ENCODE measurements around the gene DSCAML1.
"Not testable (repeated sequence)": the region's sequence is repeated elsewhere in the genome, so short reads cannot be mapped to it uniquely, and the experiment has no call there.

DSCAML1 gene

GRCh38 chr11:117413616-117414015 lies 383.4 kb downstream of the DSCAML1 start:
- no peak for DNase-seq (ENCODE audit: low read depth, low spot score)
- no peaks in the 10 kb centered on the region for H3K9me3 ChIP-seq (ENCODE audit: control insufficient read depth, insufficient read depth, low read length)
- H3K27ac ChIP-seq (ENCODE audit: low read length): no peak overlapping the region
- H3K27me3 ChIP-seq (ENCODE audit: control insufficient read depth, insufficient read depth, low read length): no peaks in the 10 kb centered on the region
- no peak overlapping the region for H3K4me3 ChIP-seq (ENCODE audit: low read length)
- no CpG with 5 or more reads among the region's 7 CpGs for WGBS (ENCODE audit: insufficient coverage, insufficient read length)
- peaks cover 2% of the 10 kb centered on the region; the same call in 1 of the 2 replicates for H3K4me1 ChIP-seq (ENCODE audit: control insufficient read depth, insufficient read depth, low read length)
- no peaks in the 10 kb centered on the region for H3K36me3 ChIP-seq (ENCODE audit: control insufficient read depth, insufficient read depth, low read length)

DNA sequence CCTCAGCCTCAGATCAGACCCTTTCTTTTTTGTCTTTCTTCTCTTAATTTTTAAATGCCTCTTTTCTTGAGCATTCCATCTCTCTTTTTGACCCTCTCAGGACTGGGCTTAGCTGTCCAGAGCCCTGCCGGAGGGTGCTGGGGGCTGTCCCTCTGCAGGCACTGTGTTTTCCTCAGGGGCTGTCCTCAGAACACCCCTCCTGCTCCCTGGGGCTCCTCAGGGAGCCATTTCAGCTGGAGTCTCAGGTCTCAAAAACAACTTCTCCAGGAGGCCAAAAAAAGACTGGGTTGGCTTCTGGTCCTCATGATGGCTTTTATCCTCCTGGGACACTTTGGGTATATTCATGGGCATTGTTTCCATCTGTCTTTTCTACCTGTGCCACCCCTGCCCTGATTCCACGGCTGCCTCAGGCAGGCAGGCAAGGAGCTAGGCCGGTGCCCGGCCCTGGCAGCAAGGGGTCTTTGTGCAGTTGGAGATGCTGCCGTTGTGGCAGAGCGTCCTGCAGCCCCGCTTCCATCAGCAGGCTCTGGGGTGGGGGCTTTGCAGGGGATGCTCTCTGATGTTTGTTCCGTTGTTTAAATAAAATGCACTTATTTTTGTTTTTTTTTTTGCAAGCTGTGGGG lies 384.3 kb downstream of the DSCAML1 start:
- no CpG with 5 or more reads among the region's 8 CpGs for WGBS (ENCODE audit: insufficient coverage, insufficient read length)
- no peak for DNase-seq (ENCODE audit: low read depth, low spot score)
- H3K4me3 ChIP-seq (ENCODE audit: low read length): no peak overlapping the region

GRCh38 chr11:117412176-117412575 lies 384.8 kb downstream of the DSCAML1 start:
- H3K4me3 ChIP-seq (ENCODE audit: low read length): no peak overlapping the region
- no CpG with 5 or more reads among the region's 10 CpGs for WGBS (ENCODE audit: insufficient coverage, insufficient read length)
- no peaks in the 10 kb centered on the region for H3K27me3 ChIP-seq (ENCODE audit: control insufficient read depth, insufficient read depth, low read length)
- peaks cover 2% of the 10 kb centered on the region; the same call in 1 of the 2 replicates for H3K4me1 ChIP-seq (ENCODE audit: control insufficient read depth, insufficient read depth, low read length)
- no peak for DNase-seq (ENCODE audit: low read depth, low spot score)
- no peaks in the 10 kb centered on the region for H3K9me3 ChIP-seq (ENCODE audit: control insufficient read depth, insufficient read depth, low read length)
- no peak overlapping the region for H3K27ac ChIP-seq (ENCODE audit: low read length)
- 0 out of 2 replicates have a peak, but pooled peaks cover 2% of the 10 kb centered on the region for H3K36me3 ChIP-seq (ENCODE audit: control insufficient read depth, insufficient read depth, low read length)

More for the DNA sequence above, 384.3 kb downstream of the DSCAML1 start:
- no peaks in the 10 kb centered on the region for H3K9me3 ChIP-seq (ENCODE audit: control insufficient read depth, insufficient read depth, low read length)
- H3K4me1 ChIP-seq (ENCODE audit: control insufficient read depth, insufficient read depth, low read length): peaks cover 2% of the 10 kb centered on the region; the same call in 1 of the 2 replicates
- H3K36me3 ChIP-seq (ENCODE audit: control insufficient read depth, insufficient read depth, low read length): 0 out of 2 replicates have a peak, but pooled peaks cover 2% of the 10 kb centered on the region
- no peaks in the 10 kb centered on the region for H3K27me3 ChIP-seq (ENCODE audit: control insufficient read depth, insufficient read depth, low read length)
- H3K27ac ChIP-seq (ENCODE audit: low read length): no peak overlapping the region

GRCh38 chr11:117411736-117412135 lies 385.3 kb downstream of the DSCAML1 start:
- no peaks in the 10 kb centered on the region for H3K27me3 ChIP-seq (ENCODE audit: control insufficient read depth, insufficient read depth, low read length)
- whole genome bisulfite sequencing (ENCODE audit: insufficient coverage, insufficient read length): no CpG with 5 or more reads among the region's 10 CpGs
- H3K9me3 ChIP-seq (ENCODE audit: control insufficient read depth, insufficient read depth, low read length): no peaks in the 10 kb centered on the region
- no peak for DNase-seq (ENCODE audit: low read depth, low spot score)
- no peak overlapping the region for H3K4me3 ChIP-seq (ENCODE audit: low read length)
- H3K27ac ChIP-seq (ENCODE audit: low read length): no peak overlapping the region
- H3K4me1 ChIP-seq (ENCODE audit: control insufficient read depth, insufficient read depth, low read length): peaks cover 2% of the 10 kb centered on the region; the same call in 1 of the 2 replicates
- H3K36me3 ChIP-seq (ENCODE audit: control insufficient read depth, insufficient read depth, low read length): 0 out of 2 replicates have a peak, but pooled peaks cover 2% of the 10 kb centered on the region

DNA sequence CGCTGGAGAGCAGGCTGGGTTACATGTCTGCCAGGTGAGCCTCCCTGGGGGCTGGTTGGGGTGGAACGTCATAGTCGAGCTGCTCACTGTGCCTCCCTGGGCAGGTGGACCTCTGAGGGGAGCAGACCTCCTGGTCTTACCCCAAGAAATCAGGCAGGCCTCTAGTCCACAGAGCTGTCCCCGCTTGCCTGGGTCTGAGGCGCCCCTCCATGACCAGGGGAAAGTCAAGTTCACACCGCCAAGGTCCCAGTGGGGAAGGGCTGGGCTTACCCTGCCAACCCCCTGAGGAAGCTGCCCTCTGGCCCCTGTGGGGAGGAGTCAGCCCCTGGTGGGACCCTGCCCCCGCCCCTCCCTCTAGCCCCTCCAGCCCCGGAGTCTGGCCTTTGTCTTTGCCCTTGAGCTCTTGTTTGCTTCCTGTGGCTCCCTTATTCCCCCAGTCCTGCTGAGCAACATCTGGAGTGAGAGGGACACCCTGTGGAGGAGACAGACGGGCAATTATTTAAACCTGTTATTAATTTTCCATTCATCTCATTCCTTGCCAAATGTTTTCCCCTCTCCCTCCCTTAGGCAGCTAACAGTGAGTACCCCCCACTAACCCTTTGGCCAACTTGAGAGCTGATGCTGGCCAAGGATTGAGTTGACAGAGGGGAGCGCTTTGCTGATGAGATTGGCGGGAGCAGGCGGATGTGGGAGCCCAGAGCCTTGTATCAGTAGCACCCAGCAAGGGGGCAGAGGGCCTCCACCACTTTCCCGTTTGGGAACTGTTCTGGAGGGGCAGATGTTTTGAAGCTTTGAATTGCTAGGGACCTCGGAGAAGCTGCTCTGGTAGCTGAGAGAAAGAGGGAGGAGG lies 385.9 kb downstream of the DSCAML1 start:
- no peak overlapping the region for H3K27ac ChIP-seq (ENCODE audit: low read length)
- no peaks in the 10 kb centered on the region for H3K27me3 ChIP-seq (ENCODE audit: control insufficient read depth, insufficient read depth, low read length)
- H3K36me3 ChIP-seq (ENCODE audit: control insufficient read depth, insufficient read depth, low read length): peaks cover 6% of the 10 kb centered on the region; the same call in 1 of the 2 replicates
- whole genome bisulfite sequencing (ENCODE audit: insufficient coverage, insufficient read length): no CpG with 5 or more reads among the region's 14 CpGs
- H3K9me3 ChIP-seq (ENCODE audit: control insufficient read depth, insufficient read depth, low read length): no peaks in the 10 kb centered on the region
- peaks cover 2% of the 10 kb centered on the region; the same call in 1 of the 2 replicates for H3K4me1 ChIP-seq (ENCODE audit: control insufficient read depth, insufficient read depth, low read length)
- no peak for DNase-seq (ENCODE audit: low read depth, low spot score)
- H3K4me3 ChIP-seq (ENCODE audit: low read length): no peak overlapping the region

DNA sequence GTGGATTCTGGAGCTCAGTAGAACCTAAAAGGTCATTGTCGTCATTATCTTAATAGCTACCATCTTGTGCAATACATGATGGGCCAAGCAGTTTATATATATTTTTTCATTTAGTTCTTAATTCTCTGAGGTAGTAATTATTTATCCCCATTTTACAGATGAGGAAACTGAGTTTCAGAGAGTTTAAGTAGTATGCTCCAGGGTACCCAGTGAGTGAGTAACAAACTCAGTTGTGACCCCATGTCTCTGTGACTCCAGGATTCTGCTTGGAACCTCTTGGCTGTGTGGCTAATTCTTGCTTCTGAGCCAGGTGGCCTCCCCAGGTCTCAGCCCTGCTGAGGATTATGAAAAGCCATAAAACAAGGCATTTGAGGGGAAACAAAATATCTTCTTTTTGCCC lies 386.8 kb downstream of the DSCAML1 start:
- H3K4me1 ChIP-seq (ENCODE audit: control insufficient read depth, insufficient read depth, low read length): peaks cover 2% of the 10 kb centered on the region; the same call in 1 of the 2 replicates
- no CpG with 5 or more reads among the region's 1 CpG for WGBS (ENCODE audit: insufficient coverage, insufficient read length)
- H3K4me3 ChIP-seq (ENCODE audit: low read length): no peak overlapping the region
- H3K27ac ChIP-seq (ENCODE audit: low read length): no peak overlapping the region
- peaks cover 6% of the 10 kb centered on the region; the same call in 1 of the 2 replicates for H3K36me3 ChIP-seq (ENCODE audit: control insufficient read depth, insufficient read depth, low read length)
- no peaks in the 10 kb centered on the region for H3K9me3 ChIP-seq (ENCODE audit: control insufficient read depth, insufficient read depth, low read length)
- H3K27me3 ChIP-seq (ENCODE audit: control insufficient read depth, insufficient read depth, low read length): no peaks in the 10 kb centered on the region
- DNase-seq (ENCODE audit: low read depth, low spot score): no peak

- Histone ChIP-seq H3K4me3 (ENCODE audit: low read length) (no peak overlapping the region), H3K9me3 (ENCODE audit: control insufficient read depth, insufficient read depth, low read length) (no peaks in the 10 kb centered on the region), H3K27me3 (ENCODE audit: control insufficient read depth, insufficient read depth, low read length) (no peaks in the 10 kb centered on the region), H3K36me3 (ENCODE audit: control insufficient read depth, insufficient read depth, low read length) (peaks cover 6% of the 10 kb centered on the region; the same call in 1 of the 2 replicates), H3K27ac (ENCODE audit: low read length) (no peak overlapping the region), H3K4me1 (ENCODE audit: control insufficient read depth, insufficient read depth, low read length) (peaks cover 2% of the 10 kb centered on the region; the same call in 1 of the 2 replicates)
- DNase-seq (ENCODE audit: low read depth, low spot score): no peak
- no CpG with 5 or more reads among the region's 12 CpGs for WGBS (ENCODE audit: insufficient coverage, insufficient read length)
Observed at GRCh38 chr11:117409511-117409910, 387.5 kb downstream of the DSCAML1 start.

GRCh38 chr11:117408356-117408755 lies 388.7 kb downstream of the DSCAML1 start:
- Histone ChIP-seq H3K27me3 (ENCODE audit: control insufficient read depth, insufficient read depth, low read length) (no peaks in the 10 kb centered on the region), H3K27ac (ENCODE audit: low read length) (no peak overlapping the region), H3K4me1 (ENCODE audit: control insufficient read depth, insufficient read depth, low read length) (peaks cover 2% of the 10 kb centered on the region; the same call in 1 of the 2 replicates), H3K9me3 (ENCODE audit: control insufficient read depth, insufficient read depth, low read length) (no peaks in the 10 kb centered on the region), H3K36me3 (ENCODE audit: control insufficient read depth, insufficient read depth, low read length) (peaks cover 6% of the 10 kb centered on the region; the same call in 1 of the 2 replicates), H3K4me3 (ENCODE audit: low read length) (no peak overlapping the region)
- WGBS (ENCODE audit: insufficient coverage, insufficient read length): no CpG with 5 or more reads among the region's 3 CpGs
- no peak for DNase-seq (ENCODE audit: low read depth, low spot score)

DNA sequence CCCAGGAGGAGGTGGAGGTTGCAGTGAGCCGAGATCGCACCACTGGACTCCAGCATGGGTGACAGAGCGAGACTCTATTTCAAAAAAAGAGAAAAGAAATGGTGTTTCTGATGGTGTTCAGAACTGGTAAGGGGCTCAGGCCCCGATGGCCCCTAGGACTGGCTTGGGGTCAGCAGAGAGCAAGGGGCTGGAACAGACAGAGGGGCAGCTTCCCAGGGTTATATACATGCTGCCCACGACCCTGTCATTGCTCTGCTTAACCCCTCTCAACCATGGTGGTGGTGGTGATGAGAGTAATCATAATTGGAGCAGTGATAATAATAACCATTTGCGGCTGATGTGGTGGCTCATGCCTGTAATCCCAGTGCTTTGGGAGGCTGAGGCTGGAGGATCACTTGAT lies 390.0 kb downstream of the DSCAML1 start:
- WGBS (ENCODE audit: insufficient coverage, insufficient read length): no CpG with 5 or more reads among the region's 6 CpGs
- Histone ChIP-seq H3K27me3 (ENCODE audit: control insufficient read depth, insufficient read depth, low read length) (no peaks in the 10 kb centered on the region), H3K9me3 (ENCODE audit: control insufficient read depth, insufficient read depth, low read length) (no peaks in the 10 kb centered on the region), H3K27ac (ENCODE audit: low read length) (no peak overlapping the region), H3K36me3 (ENCODE audit: control insufficient read depth, insufficient read depth, low read length) (peaks cover 6% of the 10 kb centered on the region; the same call in 1 of the 2 replicates), H3K4me3 (ENCODE audit: low read length) (no peak overlapping the region), H3K4me1 (ENCODE audit: control insufficient read depth, insufficient read depth, low read length) (peaks cover 2% of the 10 kb centered on the region; the same call in 1 of the 2 replicates)
- no peak for DNase-seq (ENCODE audit: low read depth, low spot score)

DNA sequence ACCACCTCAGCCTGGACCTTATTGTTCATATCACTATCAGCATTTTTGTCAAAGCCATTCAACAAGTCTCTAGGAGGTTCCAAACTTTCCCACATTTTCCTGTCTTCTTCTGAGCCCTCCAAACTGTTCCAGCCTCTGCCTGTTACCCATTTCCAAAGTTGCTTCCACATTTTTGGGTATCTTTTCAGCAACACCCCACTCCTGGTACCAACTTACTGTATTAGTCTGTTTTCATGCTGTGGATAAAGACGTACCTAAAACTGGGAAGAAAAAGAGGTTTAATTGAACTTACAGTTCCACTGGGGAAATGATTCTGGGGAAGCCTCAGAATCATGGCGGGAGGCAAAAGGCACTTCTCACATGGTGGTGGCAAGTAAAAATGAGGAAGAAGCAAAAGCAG lies 391.1 kb downstream of the DSCAML1 start:
- H3K9me3 ChIP-seq (ENCODE audit: control insufficient read depth, insufficient read depth, low read length); DNase-seq (ENCODE audit: low read depth, low spot score); H3K27ac ChIP-seq (ENCODE audit: low read length); H3K27me3 ChIP-seq (ENCODE audit: control insufficient read depth, insufficient read depth, low read length); H3K4me1 ChIP-seq (ENCODE audit: control insufficient read depth, insufficient read depth, low read length); H3K4me3 ChIP-seq (ENCODE audit: low read length); H3K36me3 ChIP-seq (ENCODE audit: control insufficient read depth, insufficient read depth, low read length): not testable (repeated sequence)
- WGBS (ENCODE audit: insufficient coverage, insufficient read length): no CpG with 5 or more reads among the region's 2 CpGs

Measured in iPS DF 6.9 (cell line).